ENCODE data around the gene CINP. TPM values are rescaled to one million over a fixed set of nuclear protein-coding genes. Genes with fewer than 3 reads are reported as not detected.
"Not testable (repeated sequence)": the region's sequence is repeated elsewhere in the genome, so short reads cannot be mapped to it uniquely, and the experiment has no call there.

Gene CINP
- total and polyA plus RNA-seq, 2 donors from 2014 or later = 32.1 to 49.3 TPM

DNA sequence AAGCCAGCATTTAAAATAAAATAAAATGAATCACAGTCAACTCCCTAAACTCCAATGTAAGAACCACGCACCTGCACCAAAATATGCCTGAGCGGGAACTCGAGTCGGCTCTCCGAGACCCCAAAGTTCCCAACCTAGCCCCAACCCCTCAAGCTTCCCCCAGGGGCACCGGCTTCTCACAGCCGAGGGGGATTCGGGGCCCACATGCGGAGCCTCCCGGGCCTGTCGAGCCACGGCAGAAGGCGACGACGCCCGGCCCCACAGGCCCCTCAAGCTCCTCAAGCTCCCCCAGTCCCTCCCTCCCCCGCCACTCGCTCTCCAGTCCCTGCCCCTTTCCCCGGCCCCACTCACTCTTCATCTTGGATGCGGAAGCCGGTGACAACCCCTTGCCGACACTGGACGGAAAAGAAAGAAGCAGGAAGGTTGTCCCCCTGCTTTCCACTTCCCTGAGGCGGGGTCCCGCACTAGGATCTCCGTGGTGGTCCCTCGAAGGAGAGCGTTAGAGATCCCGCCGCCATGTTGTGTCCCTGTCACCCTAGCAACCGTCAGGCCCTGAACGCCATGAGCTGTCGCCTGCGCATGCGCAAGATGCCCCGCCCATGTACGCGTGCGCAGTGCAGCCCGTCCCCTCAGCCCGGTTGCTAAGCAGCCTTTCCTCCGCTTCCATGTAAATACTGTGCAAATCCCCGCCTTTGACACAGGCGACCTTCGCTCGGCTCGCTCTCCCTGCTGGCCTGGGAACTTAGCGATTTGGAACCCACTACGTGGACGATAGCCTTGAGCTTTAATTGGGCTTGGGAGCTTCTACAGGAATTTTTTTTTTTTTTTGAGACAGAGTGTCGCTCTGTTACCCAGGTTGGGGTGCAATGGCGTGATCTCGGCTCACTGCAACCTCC is 57.8 kb downstream of the CINP start, which contains the start of gene MOK:
Gene MOK (minus strand): TSS at position 554 of the 896 bp plus-strand sequence. CDS start 196 bp downstream, at position 358.
- peak within 1 kb of the TSS; percentile 34 to 94 (median 65) for H3K9ac ChIP-seq (ENCODE audit: low read length in 3 of 3)
- H3K27me3 ChIP-seq (ENCODE audit: control insufficient read depth, insufficient read depth, low read length) = no peaks in the 10 kb centered on the region

DNA sequence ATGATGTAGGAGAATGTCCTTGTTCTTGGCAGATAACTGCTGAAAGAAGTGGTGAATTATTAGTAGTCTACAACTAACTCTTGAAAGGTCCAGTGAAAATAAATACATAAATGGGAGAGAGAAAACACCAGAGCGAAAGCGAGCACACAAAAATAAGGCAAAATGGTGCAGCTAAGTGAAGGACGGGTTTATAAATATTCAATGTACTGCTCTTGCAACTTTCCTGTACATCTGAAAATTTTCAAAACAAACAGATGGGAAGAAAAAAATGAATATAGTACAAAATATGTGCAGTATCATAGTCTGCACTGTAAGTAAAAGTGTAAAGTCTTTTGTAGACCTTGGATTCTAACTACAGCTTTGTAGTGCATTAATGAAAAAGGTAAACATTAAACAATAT is 59.0 kb downstream of the CINP start:
- no peaks in the 10 kb centered on the region for H3K27me3 ChIP-seq (ENCODE audit: control insufficient read depth, insufficient read depth, low read length)
- no peaks in the 10 kb centered on the region for H3K36me3 ChIP-seq (ENCODE audit: control insufficient read depth in 2 of 3, insufficient read depth in 3 of 3, low read length in 3 of 3)
- no peak overlapping the region for H3K27ac ChIP-seq (ENCODE audit: low read depth in 2 of 2, low read length in 2 of 2)
- FAIRE-seq = no peak
- intact Hi-C loops (cut with DNase I) = no loop called here
- no peak for DNase-seq
- H3K4me1 ChIP-seq (ENCODE audit: control insufficient read depth in 2 of 3, insufficient read depth in 2 of 3, low read depth in 1 of 3, low read length in 3 of 3) = no peaks in the 10 kb centered on the region
- H3K9me3 ChIP-seq (ENCODE audit: control insufficient read depth in 2 of 3, insufficient read depth in 1 of 3, low read length in 3 of 3) = no peaks in the 10 kb centered on the region
- TF ChIP-seq, protein P1, sequence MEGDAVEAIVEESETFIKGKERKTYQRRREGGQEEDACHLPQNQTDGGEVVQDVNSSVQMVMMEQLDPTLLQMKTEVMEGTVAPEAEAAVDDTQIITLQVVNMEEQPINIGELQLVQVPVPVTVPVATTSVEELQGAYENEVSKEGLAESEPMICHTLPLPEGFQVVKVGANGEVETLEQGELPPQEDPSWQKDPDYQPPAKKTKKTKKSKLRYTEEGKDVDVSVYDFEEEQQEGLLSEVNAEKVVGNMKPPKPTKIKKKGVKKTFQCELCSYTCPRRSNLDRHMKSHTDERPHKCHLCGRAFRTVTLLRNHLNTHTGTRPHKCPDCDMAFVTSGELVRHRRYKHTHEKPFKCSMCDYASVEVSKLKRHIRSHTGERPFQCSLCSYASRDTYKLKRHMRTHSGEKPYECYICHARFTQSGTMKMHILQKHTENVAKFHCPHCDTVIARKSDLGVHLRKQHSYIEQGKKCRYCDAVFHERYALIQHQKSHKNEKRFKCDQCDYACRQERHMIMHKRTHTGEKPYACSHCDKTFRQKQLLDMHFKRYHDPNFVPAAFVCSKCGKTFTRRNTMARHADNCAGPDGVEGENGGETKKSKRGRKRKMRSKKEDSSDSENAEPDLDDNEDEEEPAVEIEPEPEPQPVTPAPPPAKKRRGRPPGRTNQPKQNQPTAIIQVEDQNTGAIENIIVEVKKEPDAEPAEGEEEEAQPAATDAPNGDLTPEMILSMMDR (IDR thresholded peaks at IDR 0.05; ENCODE audit: borderline replicate concordance, extremely low read depth, insufficient read depth) = no peak
- H3K9ac ChIP-seq (ENCODE audit: low read length in 3 of 3) = no peak overlapping the region
- H3K4me3 ChIP-seq (ENCODE audit: low read length in 3 of 3) = peak overlapping the region in 1 of 3 donors; percentile 86

More for the DNA sequence above, 57.8 kb downstream of the CINP start, which contains the start of gene MOK:
- Histone ChIP-seq H3K4me1 (ENCODE audit: control insufficient read depth in 2 of 3, insufficient read depth in 2 of 3, low read depth in 1 of 3, low read length in 3 of 3) (no peaks in the 10 kb centered on the region), H3K27ac (ENCODE audit: low read depth in 2 of 2, low read length in 2 of 2) (peak within 1 kb of the TSS in 1 of 2 donors; percentile 63), H3K36me3 (ENCODE audit: control insufficient read depth in 2 of 3, insufficient read depth in 3 of 3, low read length in 3 of 3) (no peaks in the 10 kb centered on the region), H3K9me3 (ENCODE audit: control insufficient read depth in 2 of 3, insufficient read depth in 1 of 3, low read length in 3 of 3) (no peaks in the 10 kb centered on the region), H3K4me3 (ENCODE audit: low read length in 3 of 3) (peak within 1 kb of the TSS; percentile 65 to 92 (median 86))
- FAIRE-seq (no peak), DNase-seq (peak; percentile 98 to 99 (median 99))
- TF ChIP-seq, protein P1 (IDR thresholded peaks at IDR 0.05; ENCODE audit: borderline replicate concordance, extremely low read depth, insufficient read depth) = no peak
- intact Hi-C loops (cut with DNase I) = no loop called here

DNA sequence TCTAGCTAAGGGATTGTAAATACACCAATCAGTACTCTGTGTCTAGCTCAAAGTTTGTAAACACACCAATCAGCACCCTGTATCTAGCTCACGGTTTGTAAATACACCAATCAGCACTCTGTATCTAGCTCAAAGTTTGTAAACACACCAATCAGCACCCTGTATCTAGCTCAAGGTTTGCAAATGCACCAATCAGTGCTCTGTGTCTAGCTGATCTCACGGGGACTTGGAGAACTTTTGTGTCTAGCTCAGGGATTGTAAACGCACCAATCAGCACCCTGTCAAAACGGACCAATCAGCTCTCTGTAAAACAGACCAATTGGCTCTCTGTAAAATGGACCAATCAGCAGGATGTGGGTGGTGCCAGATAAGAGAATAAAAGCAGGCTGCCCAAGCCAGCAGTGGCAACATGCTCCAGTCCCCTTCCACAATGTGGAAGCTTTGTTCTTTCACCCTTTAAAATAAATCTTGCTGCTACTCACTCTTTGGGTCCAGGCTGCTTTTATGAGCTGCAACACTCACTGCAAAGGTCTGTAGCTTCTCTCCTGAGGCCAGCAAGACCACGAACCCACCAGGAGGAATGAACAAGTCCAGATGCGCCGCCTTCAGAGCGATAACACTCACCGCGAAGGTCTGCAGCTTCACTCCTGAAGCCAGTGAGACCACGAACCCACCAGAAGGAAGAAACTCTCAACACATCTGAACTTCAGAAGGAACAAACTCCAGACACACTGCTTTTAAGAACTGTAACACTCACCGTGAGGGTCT is 64.2 kb downstream of the CINP start:
- DNase-seq; H3K36me3 ChIP-seq (ENCODE audit: control insufficient read depth in 2 of 3, insufficient read depth in 3 of 3, low read length in 3 of 3); H3K4me1 ChIP-seq (ENCODE audit: control insufficient read depth in 2 of 3, insufficient read depth in 2 of 3, low read depth in 1 of 3, low read length in 3 of 3); H3K4me3 ChIP-seq (ENCODE audit: low read length in 3 of 3); H3K9ac ChIP-seq (ENCODE audit: low read length in 3 of 3); intact Hi-C loops (cut with DNase I); FAIRE-seq; H3K27ac ChIP-seq (ENCODE audit: low read depth in 2 of 2, low read length in 2 of 2); H3K9me3 ChIP-seq (ENCODE audit: control insufficient read depth in 2 of 3, insufficient read depth in 1 of 3, low read length in 3 of 3); H3K27me3 ChIP-seq (ENCODE audit: control insufficient read depth, insufficient read depth, low read length): not testable (repeated sequence)

Other genes starting within 250 kb of the CINP start
- 44.2 TPM for gene WDR20, start 223.0 kb downstream of the CINP start, total RNA-seq
- gene WDR20, start 223.0 kb downstream of the CINP start, polyA plus RNA-seq (ENCODE audit: insufficient read depth, low read depth, low replicate concordance) = 12.6 TPM
- gene MOK, start 57.7 kb downstream of the CINP start, total RNA-seq = 32.7 TPM
- 20.4 TPM for gene MOK, start 57.7 kb downstream of the CINP start, polyA plus RNA-seq (ENCODE audit: insufficient read depth, low read depth, low replicate concordance)
- 15.8 TPM for gene ZNF839, start 43.1 kb downstream of the CINP start, total RNA-seq
- 7.8 TPM for gene ZNF839, start 43.1 kb downstream of the CINP start, polyA plus RNA-seq (ENCODE audit: insufficient read depth, low read depth, low replicate concordance)
- 30.2 TPM for gene TECPR2, start 51 bp upstream of the CINP start, total RNA-seq
- gene TECPR2, start 51 bp upstream of the CINP start, polyA plus RNA-seq (ENCODE audit: insufficient read depth, low read depth, low replicate concordance) = 6.0 TPM
- gene ANKRD9, start 146.9 kb upstream of the CINP start, total RNA-seq = 18.7 TPM
- 26.0 TPM for gene ANKRD9, start 146.9 kb upstream of the CINP start, polyA plus RNA-seq (ENCODE audit: insufficient read depth, low read depth, low replicate concordance)
- 17.9 TPM for gene RCOR1, start 229.8 kb upstream of the CINP start, total RNA-seq
- gene RCOR1, start 229.8 kb upstream of the CINP start, polyA plus RNA-seq (ENCODE audit: insufficient read depth, low read depth, low replicate concordance) = 4.9 TPM